ENCODE results near the gene KRTAP22-1. TPM values are rescaled to one million over a fixed set of nuclear protein-coding genes. Genes with fewer than 3 reads are reported as not detected.

The KRTAP22-1 gene
- total RNA-seq, 4 donors from 2014 or later: not detected

DNA sequence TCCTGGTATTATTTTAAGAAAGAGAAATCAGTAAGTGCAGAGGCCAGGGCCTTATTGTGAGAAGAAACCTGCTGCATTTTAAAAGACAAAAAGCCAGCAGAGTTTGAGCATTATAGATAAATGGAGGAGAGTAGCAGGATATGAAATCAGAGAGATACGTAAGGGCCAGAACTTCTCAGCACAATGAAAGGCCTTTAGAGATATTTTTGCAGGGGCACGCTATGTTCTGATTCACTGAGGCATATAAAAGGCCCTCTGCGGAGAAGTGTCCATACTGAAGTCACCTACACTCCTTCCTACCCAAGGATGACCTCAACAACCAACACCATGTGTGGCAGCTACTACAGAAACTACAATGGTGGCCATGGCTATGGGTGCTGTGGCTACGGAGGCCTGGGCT is 8.7 kb upstream of the KRTAP22-1 start, which contains the start of gene KRTAP6-3:
KRTAP6-3 (plus strand) TSS at position 301 of the 400 bp plus-strand sequence; CDS start at position 307, 6 bp downstream.
- TF ChIP-seq, protein P1, sequence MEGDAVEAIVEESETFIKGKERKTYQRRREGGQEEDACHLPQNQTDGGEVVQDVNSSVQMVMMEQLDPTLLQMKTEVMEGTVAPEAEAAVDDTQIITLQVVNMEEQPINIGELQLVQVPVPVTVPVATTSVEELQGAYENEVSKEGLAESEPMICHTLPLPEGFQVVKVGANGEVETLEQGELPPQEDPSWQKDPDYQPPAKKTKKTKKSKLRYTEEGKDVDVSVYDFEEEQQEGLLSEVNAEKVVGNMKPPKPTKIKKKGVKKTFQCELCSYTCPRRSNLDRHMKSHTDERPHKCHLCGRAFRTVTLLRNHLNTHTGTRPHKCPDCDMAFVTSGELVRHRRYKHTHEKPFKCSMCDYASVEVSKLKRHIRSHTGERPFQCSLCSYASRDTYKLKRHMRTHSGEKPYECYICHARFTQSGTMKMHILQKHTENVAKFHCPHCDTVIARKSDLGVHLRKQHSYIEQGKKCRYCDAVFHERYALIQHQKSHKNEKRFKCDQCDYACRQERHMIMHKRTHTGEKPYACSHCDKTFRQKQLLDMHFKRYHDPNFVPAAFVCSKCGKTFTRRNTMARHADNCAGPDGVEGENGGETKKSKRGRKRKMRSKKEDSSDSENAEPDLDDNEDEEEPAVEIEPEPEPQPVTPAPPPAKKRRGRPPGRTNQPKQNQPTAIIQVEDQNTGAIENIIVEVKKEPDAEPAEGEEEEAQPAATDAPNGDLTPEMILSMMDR (IDR thresholded peaks at IDR 0.05): no peak
- no peak for TF ChIP-seq EP300 (IDR thresholded peaks at IDR 0.05; ENCODE audit: low read depth)
- TF ChIP-seq POLR2AphosphoS5 (IDR thresholded peaks at IDR 0.05): no peak
- Histone ChIP-seq H3K27ac (no peak within 1 kb of the TSS), H3K27me3 (no peaks in the 10 kb centered on the region), H3K4me3 (no peak within 1 kb of the TSS), H3K36me3 (no peaks in the 10 kb centered on the region), H3K9me3 (no peaks in the 10 kb centered on the region), H3K4me1 (no peaks in the 10 kb centered on the region)
- 85 to 89% methylated on average over 2 to 4 of the region's 4 CpGs for WGBS, 2 donors (ENCODE audit: low coverage in 1 of 2)
- in situ Hi-C loops (cut with MboI; ENCODE audit: low pct_ligation_motif_present in 1 of 4, low pct_unique_long_range_greater_than_20kb in 1 of 4, low sequenced_read_pairs in 3 of 4) (no loop called here), intact Hi-C loops (cut with DNase I; ENCODE audit: low total_unique reads) (no loop called here)
- DNase-seq: no peak

DNA sequence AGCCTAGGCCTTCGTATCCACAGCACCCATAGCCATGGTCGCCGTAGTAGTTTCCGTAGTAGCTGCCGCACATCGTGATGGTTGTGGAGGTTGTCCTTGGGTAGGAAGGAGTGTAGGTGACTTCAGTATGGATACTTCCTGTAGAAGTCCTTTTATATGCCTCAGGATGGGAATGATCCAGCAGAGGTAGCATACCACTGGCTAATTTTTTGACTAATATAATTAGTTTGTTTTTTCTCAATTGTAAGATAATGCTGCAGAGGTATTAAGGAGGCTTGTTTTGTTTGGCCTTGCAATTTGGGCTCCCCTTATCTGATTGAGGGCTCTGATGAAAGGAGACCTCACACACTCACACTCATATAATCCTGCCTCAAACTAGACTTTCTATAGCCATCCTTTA is 2.1 kb upstream of the KRTAP22-1 start, which contains the start of gene KRTAP6-2:
KRTAP6-2 (minus strand) TSS at position 101 of the 400 bp plus-strand sequence; CDS start at position 73, 28 bp downstream.
- Histone ChIP-seq H3K27ac (no peak within 1 kb of the TSS), H3K4me1 (no peaks in the 10 kb centered on the region), H3K36me3 (no peaks in the 10 kb centered on the region), H3K27me3 (no peaks in the 10 kb centered on the region), H3K4me3 (no peak within 1 kb of the TSS), H3K9me3 (no peaks in the 10 kb centered on the region)
- in situ Hi-C loops (cut with MboI; ENCODE audit: low pct_ligation_motif_present in 1 of 4, low pct_unique_long_range_greater_than_20kb in 1 of 4, low sequenced_read_pairs in 3 of 4) (no loop called here), intact Hi-C loops (cut with DNase I; ENCODE audit: low total_unique reads) (no loop called here)
- no peak for DNase-seq
- 96% methylated on average over 6 of the region's 6 CpGs; no CpG with 5 or more reads in 1 of the 2 donors for WGBS, 2 donors (ENCODE audit: low coverage in 1 of 2)
- TF ChIP-seq POLR2AphosphoS5 (IDR thresholded peaks at IDR 0.05) (no peak), POLR2A (IDR thresholded peaks at IDR 0.05) (no peak), EP300 (IDR thresholded peaks at IDR 0.05; ENCODE audit: low read depth) (no peak)
- TF ChIP-seq, protein P1 (IDR thresholded peaks at IDR 0.05): no peak

DNA sequence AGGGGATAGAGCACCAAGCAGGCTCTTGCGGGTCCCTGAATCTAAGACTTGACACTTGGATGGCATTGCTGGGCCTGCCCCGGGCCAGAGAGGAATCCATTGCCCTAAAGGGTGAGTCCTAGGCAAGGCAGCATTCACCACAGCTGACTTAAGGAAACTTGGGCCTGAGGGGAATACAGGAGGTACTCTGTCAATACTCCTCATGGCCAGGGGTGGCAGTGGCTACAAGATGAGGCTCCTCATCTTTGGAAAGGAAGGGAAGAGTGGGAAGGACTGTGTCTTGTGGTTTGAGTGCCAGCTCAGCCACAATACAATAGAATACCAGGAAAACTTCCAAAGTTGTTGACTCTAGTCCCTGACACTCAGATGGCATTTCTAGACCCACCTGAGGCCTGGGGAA is 5.1 kb downstream of the KRTAP22-1 start:
- no peaks in the 10 kb centered on the region for H3K9me3 ChIP-seq
- TF ChIP-seq POLR2A (IDR thresholded peaks at IDR 0.05) (no peak), POLR2AphosphoS5 (IDR thresholded peaks at IDR 0.05) (no peak), EP300 (IDR thresholded peaks at IDR 0.05; ENCODE audit: low read depth) (no peak)
- TF ChIP-seq, protein P1 (IDR thresholded peaks at IDR 0.05): no peak
- H3K27ac ChIP-seq: no peak overlapping the region
- H3K4me3 ChIP-seq: no peak overlapping the region
- H3K4me1 ChIP-seq: no peaks in the 10 kb centered on the region
- H3K27me3 ChIP-seq: no peaks in the 10 kb centered on the region
- intact Hi-C loops (cut with DNase I; ENCODE audit: low total_unique reads) (loop anchor here (10.0 kb wide), 1 partner anchor 59 kb away; no protein-coding TSS in a partner anchor), in situ Hi-C loops (cut with MboI; ENCODE audit: low pct_ligation_motif_present in 1 of 4, low pct_unique_long_range_greater_than_20kb in 1 of 4, low sequenced_read_pairs in 3 of 4) (no loop called here)
- H3K36me3 ChIP-seq: no peaks in the 10 kb centered on the region
- WGBS, 2 donors (ENCODE audit: low coverage in 1 of 2): 87% methylated on average over 2 of the region's 2 CpGs; no CpG with 5 or more reads in 1 of the 2 donors
- no peak for DNase-seq

DNA sequence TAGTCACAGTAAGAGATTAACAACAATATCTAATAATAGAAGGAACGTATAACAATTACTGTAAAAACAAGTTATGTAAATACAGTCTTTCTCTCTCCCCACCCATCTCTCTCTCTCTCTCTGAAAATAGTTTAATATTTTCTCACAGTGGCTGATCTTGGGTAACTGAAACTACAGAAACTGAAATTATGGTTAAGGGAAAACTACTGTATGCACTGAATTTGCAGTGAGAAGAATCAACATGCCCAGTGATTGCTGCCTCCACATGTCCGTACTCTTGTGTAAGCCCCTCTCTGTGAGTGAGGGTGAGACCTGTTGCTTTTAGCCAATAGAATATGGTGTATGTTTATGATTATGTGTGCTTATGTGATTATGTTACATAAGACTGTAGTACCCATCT is 11.2 kb downstream of the KRTAP22-1 start:
- no peak overlapping the region for H3K4me3 ChIP-seq
- TF ChIP-seq POLR2AphosphoS5 (IDR thresholded peaks at IDR 0.05): no peak
- TF ChIP-seq EP300 (IDR thresholded peaks at IDR 0.05; ENCODE audit: low read depth): no peak
- TF ChIP-seq, protein P1 (IDR thresholded peaks at IDR 0.05): no peak
- no peak for TF ChIP-seq POLR2A (IDR thresholded peaks at IDR 0.05)
- no peaks in the 10 kb centered on the region for H3K27me3 ChIP-seq
- WGBS, 2 donors (ENCODE audit: low coverage in 1 of 2): 75 to 82% methylated on average over 2 of the region's 2 CpGs
- DNase-seq: no peak
- H3K4me1 ChIP-seq: no peaks in the 10 kb centered on the region
- intact Hi-C loops (cut with DNase I; ENCODE audit: low total_unique reads): no loop called here
- no peak overlapping the region for H3K27ac ChIP-seq
- H3K9me3 ChIP-seq: no peaks in the 10 kb centered on the region
- H3K36me3 ChIP-seq: no peaks in the 10 kb centered on the region
- in situ Hi-C loops (cut with MboI; ENCODE audit: low pct_ligation_motif_present in 1 of 4, low pct_unique_long_range_greater_than_20kb in 1 of 4, low sequenced_read_pairs in 3 of 4): no loop called here

Measured in transverse colon (tissue), 4 donors.